Right cardiac atrium (tissue), 5 donors: ENCODE measurements around the gene TBCE. TPM values are rescaled to one million over a fixed set of nuclear protein-coding genes. Genes with fewer than 3 reads are reported as not detected.

Source experiments
- ATAC-seq, 2 donors: fragments of 200-7000 bp; cut with Tn5 transposase; one replicate each; pipeline versions ENCODE4 v1.8.0 to v1.9.1; 2020; ENCODE audit warnings: moderate library complexity in 2 of 2, mild to moderate bottlenecking in 1 of 2
- DNase-seq, 3 donors: peaks; one replicate each; pipeline ENCODE4 v3.0.0-alpha.2; 2020
- H3K27ac ChIP-seq: one replicate; pipeline ENCODE4 v1.5.1; 2013; ENCODE audit warnings: mild to moderate bottlenecking, low read length, control low read depth, moderate library complexity
- H3K27me3 ChIP-seq: one replicate; pipeline ENCODE4 v1.6.1; 2013; ENCODE audit not compliant: control insufficient read depth, insufficient read depth
- H3K4me1 ChIP-seq: one replicate; pipeline ENCODE4 v1.6.1; 2013; ENCODE audit warnings: low read length; ENCODE audit not compliant: control insufficient read depth, insufficient read depth
- H3K4me3 ChIP-seq: one replicate; pipeline ENCODE4 v1.5.1; 2013; ENCODE audit warnings: low read length, control low read depth
- H3K9me3 ChIP-seq: one replicate; pipeline ENCODE4 v1.6.1; 2013; ENCODE audit warnings: low read length; ENCODE audit not compliant: control insufficient read depth
- WGBS: extraction: QIAGEN DNeasy Blood & Tissue Kit; methylation state at CpG from one replicate; pipeline ENCODE4 v1.1.7; 2013; 5-methylcytosine and 5-hydroxymethylcytosine counted together
- intact Hi-C, 4 donors: fragments of 100-400 bp; cut with DNase I; formaldehyde crosslinking; loops; one replicate each; pipeline versions ENCODE4 v1.11.0 to v1.14.0; 2022 to 2023
- polyA plus RNA-seq: library from polyadenylated mRNA; stranded (reverse); fragments of 200-250 nt; gene quantifications from one replicate; pipeline ENCODE4 v1.2.3, GENCODE V29; 2013
- total RNA-seq, 4 donors: library from RNA; stranded (reverse); fragmentation: NEBNext Ultra II Directional; extraction: Animal tissue kit (Norgen Biotek cat#: 25700); gene quantifications; one replicate each; pipeline ENCODE4 v1.2.1, GENCODE V29; 2021
- donor health status: healthy with polysubstance abuse.
- donor health status: DM: no; HTN: yes; CAD: no.
- donor health status: DM: no; HTN: no; CAD: no.
- donor health status: DM: no; HTN: yes; CAD: no; lungs with severe emphysema.
- donor health status: DM: yes; HTN: yes; CAD: no.

TBCE gene
- total and polyA plus RNA-seq, 5 donors = 13.3 to 22.3 (median 17.2) TPM

DNA sequence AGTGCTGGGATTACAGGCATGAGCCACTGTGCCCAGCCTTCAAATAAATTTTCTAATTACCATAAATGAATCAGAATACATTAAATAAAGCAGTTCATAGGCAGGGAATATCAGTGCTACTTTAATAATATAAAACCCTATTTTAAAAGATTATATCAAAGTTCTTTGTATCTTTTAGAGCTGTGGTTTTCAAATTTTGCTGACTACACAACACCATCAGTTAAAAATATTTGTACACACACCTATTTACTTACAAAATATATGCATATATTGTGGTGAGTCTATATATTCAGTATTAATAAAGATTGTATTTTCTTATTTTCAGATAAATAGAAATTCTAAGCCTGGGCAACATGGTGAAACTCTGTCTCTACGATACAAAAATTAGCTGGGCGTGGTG is 118.3 kb downstream of the TBCE start:
- H3K4me3 ChIP-seq = no peak overlapping the region
- ATAC-seq (no peak), DNase-seq (no peak)
- intact Hi-C loops = no loop called here
- no peaks in the 10 kb centered on the region for H3K4me1 ChIP-seq
- no peaks in the 10 kb centered on the region for H3K27me3 ChIP-seq
- no peaks in the 10 kb centered on the region for H3K9me3 ChIP-seq
- H3K27ac ChIP-seq = no peak overlapping the region
- WGBS = 99% methylated on average over 2 of the region's 2 CpGs

DNA sequence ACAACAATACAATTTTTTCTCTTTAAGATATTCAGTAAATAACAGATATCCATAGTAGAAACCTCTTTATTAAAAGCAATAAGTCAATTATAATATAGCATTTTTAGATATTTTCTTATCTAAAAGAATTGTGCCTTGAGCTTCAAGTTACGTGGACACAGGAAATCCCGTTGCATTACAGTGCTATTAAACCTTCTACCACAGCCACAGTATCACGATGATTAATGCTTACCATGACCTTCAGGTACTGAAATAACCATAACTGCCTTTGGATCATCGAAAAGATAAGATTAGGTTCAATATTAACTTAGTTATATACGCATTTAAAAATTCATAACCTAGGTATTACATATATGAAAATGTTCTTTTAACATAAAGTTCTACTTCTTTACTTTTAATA is 119.1 kb downstream of the TBCE start:
- DNase-seq = no peak
- ATAC-seq = no peak
- H3K9me3 ChIP-seq = no peaks in the 10 kb centered on the region
- no peak overlapping the region for H3K27ac ChIP-seq
- H3K27me3 ChIP-seq = no peaks in the 10 kb centered on the region
- H3K4me3 ChIP-seq = no peak overlapping the region
- WGBS = 77% methylated on average over 5 of the region's 5 CpGs
- no peaks in the 10 kb centered on the region for H3K4me1 ChIP-seq
- intact Hi-C loops = no loop called here

DNA sequence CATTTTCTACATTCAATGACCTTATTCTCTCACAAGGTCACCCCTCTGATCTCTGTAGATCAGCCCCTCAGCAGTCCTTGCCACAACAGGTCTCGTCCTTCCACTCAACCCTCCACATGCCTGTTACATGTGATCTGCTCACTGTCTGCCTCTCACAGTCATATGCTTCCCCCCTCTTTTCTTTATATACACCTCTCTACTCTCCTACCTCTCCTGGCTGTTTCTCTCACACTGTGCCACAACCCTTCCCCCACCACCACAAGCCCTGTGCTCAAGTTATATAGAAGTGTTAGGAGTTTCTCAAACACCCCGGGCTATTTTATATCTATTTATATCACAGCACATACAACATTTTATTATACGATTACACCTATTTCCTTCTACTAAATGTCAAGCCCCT is 124.4 kb downstream of the TBCE start:
- WGBS = 70% methylated on average over 3 of the region's 3 CpGs
- Histone ChIP-seq H3K27ac (no peak overlapping the region), H3K9me3 (no peaks in the 10 kb centered on the region), H3K4me3 (no peak overlapping the region), H3K27me3 (no peaks in the 10 kb centered on the region), H3K4me1 (no peaks in the 10 kb centered on the region)
- intact Hi-C loops = no loop called here
- ATAC-seq (no peak), DNase-seq (no peak)

DNA sequence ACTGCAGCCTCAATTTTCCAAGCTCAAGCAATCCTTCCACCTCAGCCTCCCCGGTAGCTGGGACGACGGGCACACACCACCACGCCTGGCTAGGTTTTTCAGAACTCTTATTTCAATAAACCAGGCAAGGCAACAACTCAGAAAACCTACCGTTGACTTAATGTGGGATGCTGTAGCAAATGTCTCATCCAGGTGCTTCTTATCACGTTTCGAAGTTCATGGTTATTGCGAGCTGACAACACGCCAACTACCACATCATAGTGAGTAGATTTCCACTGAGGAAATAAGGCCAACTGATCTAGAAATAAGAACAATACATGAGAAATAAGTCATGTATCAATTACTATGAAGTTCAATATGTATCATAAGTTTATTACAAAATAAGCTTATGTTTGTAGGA is 127.3 kb downstream of the TBCE start:
- Histone ChIP-seq H3K27me3 (no peaks in the 10 kb centered on the region), H3K4me3 (no peak overlapping the region), H3K27ac (no peak overlapping the region), H3K4me1 (no peaks in the 10 kb centered on the region), H3K9me3 (no peaks in the 10 kb centered on the region)
- intact Hi-C loops = no loop called here
- ATAC-seq = no peak
- no peak for DNase-seq
- 95% methylated on average over 9 of the region's 9 CpGs for WGBS

- Histone ChIP-seq H3K4me1 (no peaks in the 10 kb centered on the region), H3K27me3 (no peaks in the 10 kb centered on the region), H3K27ac (no peak overlapping the region), H3K4me3 (no peak overlapping the region), H3K9me3 (no peaks in the 10 kb centered on the region)
- DNase-seq = no peak
- intact Hi-C loops = no loop called here
- WGBS = 98% methylated on average over 5 of the region's 5 CpGs
- no peak for ATAC-seq
Observed at GRCh38 chr1:235495030-235495429, 127.8 kb downstream of the TBCE start.

DNA sequence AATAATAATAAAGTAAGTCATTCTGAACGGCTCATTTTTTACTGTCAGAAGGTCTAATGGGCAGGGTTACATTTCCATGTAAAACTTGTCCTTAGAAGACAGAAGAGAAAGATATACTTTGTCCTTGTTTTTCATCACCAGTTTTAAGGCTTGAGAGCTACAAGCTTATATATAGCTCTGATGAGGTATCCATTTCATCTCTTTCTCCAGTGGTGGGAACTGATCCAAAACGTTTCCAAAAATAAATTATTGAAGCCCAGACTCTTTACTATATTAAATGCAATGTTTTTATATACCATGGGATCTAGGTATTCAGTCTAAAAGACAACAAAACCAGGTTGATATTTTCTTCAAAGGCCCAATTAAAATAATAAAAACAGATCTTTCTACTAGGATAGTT is 128.3 kb downstream of the TBCE start:
- Histone ChIP-seq H3K4me3 (no peak overlapping the region), H3K9me3 (no peaks in the 10 kb centered on the region), H3K4me1 (no peaks in the 10 kb centered on the region), H3K27me3 (no peaks in the 10 kb centered on the region), H3K27ac (no peak overlapping the region)
- 55% methylated on average over 2 of the region's 2 CpGs for WGBS
- DNase-seq = no peak
- intact Hi-C loops = no loop called here
- ATAC-seq = no peak

GRCh38 chr1:235500971-235501540 is 133.8 kb downstream of the TBCE start:
- ATAC-seq (no peak), DNase-seq (no peak)
- intact Hi-C loops = no loop called here
- 84% methylated on average over 5 of the region's 5 CpGs for WGBS
- H3K27ac ChIP-seq = no peak overlapping the region
- no peaks in the 10 kb centered on the region for H3K27me3 ChIP-seq
- H3K4me1 ChIP-seq = no peaks in the 10 kb centered on the region
- H3K9me3 ChIP-seq = no peaks in the 10 kb centered on the region
- no peak overlapping the region for H3K4me3 ChIP-seq

Other genes starting within 250 kb of the TBCE start
- 100 to 1,000 TPM in 1 of 4 donors, 10 to 100 TPM in 3; 88.1 to 110 (median 96.4) TPM for gene TOMM20, start 238.6 kb upstream of the TBCE start, total RNA-seq
- 66.3 TPM for gene TOMM20, start 238.6 kb upstream of the TBCE start, polyA plus RNA-seq
- gene RBM34, start 206.2 kb upstream of the TBCE start, total RNA-seq = 10 to 100 TPM; 44.8 to 57.4 (median 53.8) TPM
- 60.3 TPM for gene RBM34, start 206.2 kb upstream of the TBCE start, polyA plus RNA-seq
- gene ARID4B, start 39.2 kb upstream of the TBCE start, total RNA-seq = 10 to 100 TPM; 18.4 to 22.4 (median 21.1) TPM
- gene ARID4B, start 39.2 kb upstream of the TBCE start, polyA plus RNA-seq = 10.8 TPM
- 10 to 100 TPM; 29.7 to 33.5 (median 31.0) TPM for gene GGPS1, start 38.9 kb upstream of the TBCE start, total RNA-seq
- gene GGPS1, start 38.9 kb upstream of the TBCE start, polyA plus RNA-seq = 22.0 TPM
- gene B3GALNT2, start 137.0 kb downstream of the TBCE start, total RNA-seq = 10 to 100 TPM; 18.7 to 26.8 (median 22.5) TPM
- gene B3GALNT2, start 137.0 kb downstream of the TBCE start, polyA plus RNA-seq = 6.6 TPM